Measurements from ENCODE around the gene NR6A1.

- TF ChIP-seq PATZ1 (CRISPR knock-in tag; IDR thresholded peaks at IDR 0.05; ENCODE audit: borderline replicate concordance) (no peak), ARNTL (CRISPR knock-in tag; IDR thresholded peaks at IDR 0.05; ENCODE audit: borderline replicate concordance, low read depth) (no peak), ZNF8 (CRISPR knock-in tag; IDR thresholded peaks at IDR 0.05) (no peak), GLIS3 (CRISPR knock-in tag; IDR thresholded peaks at IDR 0.05) (no peak), ZC3H10 (CRISPR knock-in tag; IDR thresholded peaks at IDR 0.05) (no peak), ZFP30 (CRISPR knock-in tag; IDR thresholded peaks at IDR 0.05) (no peak), PPARA (CRISPR knock-in tag; IDR thresholded peaks at IDR 0.05; ENCODE audit: borderline replicate concordance) (no peak), POU6F1 (CRISPR knock-in tag; IDR thresholded peaks at IDR 0.05; ENCODE audit: borderline replicate concordance, low read depth) (no peak)
Observed at GRCh38 chr9:124471761-124472160, 299.4 kb downstream of the NR6A1 start.

All from SK-N-SH treated with all-trans-retinoic acid at 6 μM for 48 hours (cell line).